NCI-H82 (cell line): ENCODE measurements around the gene ZNF331.
A peak's percentile ranks its signal among the peaks of the same experiment; 100 is the strongest.

Source experiments
- DNase-seq: peaks from one replicate; lab custom pipeline; 2025; lab: John Stamatoyannopoulos, UW

The ZNF331 gene

GRCh38 chr19:53520547-53521372, 17.2 kb upstream of the ZNF331 start:
- peak; percentile 98 for DNase-seq

- DNase-seq, result no peak
Measured at GRCh38 chr19:53521373-53522202, 16.4 kb upstream of the ZNF331 start.

- DNase-seq, result no peak
Measured at GRCh38 chr19:53525922-53526321, 12.0 kb upstream of the ZNF331 start.

GRCh38 chr19:53530622-53531021, 7.3 kb upstream of the ZNF331 start:
- no peak for DNase-seq

- DNase-seq, result no peak
Measured at GRCh38 chr19:53531457-53531856, 6.5 kb upstream of the ZNF331 start.

GRCh38 chr19:53532362-53532761, 5.6 kb upstream of the ZNF331 start:
- DNase-seq, result no peak

- DNase-seq, result no peak
Measured at GRCh38 chr19:53536225-53536548, 1.8 kb upstream of the ZNF331 start.

- no peak for DNase-seq
Measured at GRCh38 chr19:53537121-53537520, 824 bp upstream of the ZNF331 start.

- DNase-seq, result peak; percentile 9
Measured at GRCh38 chr19:53538378-53539109, 599 bp downstream of the ZNF331 start.

- no peak for DNase-seq
Measured at GRCh38 chr19:53540091-53540490, 2.1 kb downstream of the ZNF331 start.

GRCh38 chr19:53541971-53542370, 4.0 kb downstream of the ZNF331 start:
- DNase-seq, result no peak

GRCh38 chr19:53545271-53546065, 7.5 kb downstream of the ZNF331 start:
- DNase-seq, result no peak

GRCh38 chr19:53546758-53547513, 9.0 kb downstream of the ZNF331 start:
- DNase-seq, result peak; percentile 12

GRCh38 chr19:53549340-53549739, 11.4 kb downstream of the ZNF331 start:
- DNase-seq, result no peak

- DNase-seq, result no peak
Measured at GRCh38 chr19:53552001-53552721, 14.2 kb downstream of the ZNF331 start.

- no peak for DNase-seq
Measured at GRCh38 chr19:53553156-53553555, 15.2 kb downstream of the ZNF331 start.

- DNase-seq, result no peak
Measured at GRCh38 chr19:53553865-53554791, 16.2 kb downstream of the ZNF331 start.

GRCh38 chr19:53554804-53555203, 16.9 kb downstream of the ZNF331 start:
- no peak for DNase-seq

- no peak for DNase-seq
Measured at GRCh38 chr19:53555352-53555751, 17.4 kb downstream of the ZNF331 start.
